ENCODE data around the gene ZBED4. TPM values are rescaled to one million over a fixed set of nuclear protein-coding genes. Genes with fewer than 3 reads are reported as not detected.
A peak's percentile ranks its signal among the peaks of the same experiment; 100 is the strongest.

ZBED4 gene
- total and polyA plus RNA-seq, 10 donors: 2.9 to 23.2 (median 13.9) TPM

DNA sequence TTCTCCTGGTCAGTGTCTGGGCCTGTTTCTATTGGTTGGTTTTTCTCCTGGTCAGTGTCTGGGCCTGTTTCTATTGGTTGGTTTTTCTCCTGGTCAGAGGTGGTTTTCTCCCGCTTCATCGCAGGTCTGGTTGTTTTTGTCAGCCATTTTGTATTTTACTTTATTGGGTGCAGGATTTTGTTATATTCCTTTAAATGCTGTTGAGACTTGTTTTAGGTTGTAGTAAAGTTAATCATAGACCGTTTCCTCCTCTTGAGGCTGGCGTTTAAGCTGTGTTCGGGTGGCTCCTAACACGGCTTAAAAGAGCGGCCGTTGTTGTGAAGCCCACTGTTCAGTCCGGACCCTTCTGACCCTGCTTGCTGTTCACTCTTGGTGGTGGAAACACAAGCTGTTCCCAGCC is 26.2 kb downstream of the ZBED4 start:
- Histone ChIP-seq H3K4me1 (peaks cover 0 to 28% (median 8%) of the 10 kb centered on the region in 6 donors), H3K4me3 (peak overlapping the region in 1 of 8 donors; percentile 11), H3K9me3 (no peaks in the 10 kb centered on the region), H3K27ac (peak overlapping the region in 2 of 8 donors; percentile 39 to 43), H3K36me3 (peaks cover 0 to 49% (median 15%) of the 10 kb centered on the region in 6 donors), H3K27me3 (replicated peaks in 1 of 7) (no peaks in the 10 kb centered on the region)
- no peak for DNase-seq
- intact Hi-C loops (cut with DNase I; ENCODE audit: low total_unique reads): no loop called here
- 91 to 95% (median 93%) methylated on average over 9 of the region's 9 CpGs for WGBS, 5 donors
- TF ChIP-seq POLR2AphosphoS5 (IDR thresholded peaks at IDR 0.05) (no peak), POLR2A (IDR thresholded peaks at IDR 0.05) (no peak)
- TF ChIP-seq, protein P1, sequence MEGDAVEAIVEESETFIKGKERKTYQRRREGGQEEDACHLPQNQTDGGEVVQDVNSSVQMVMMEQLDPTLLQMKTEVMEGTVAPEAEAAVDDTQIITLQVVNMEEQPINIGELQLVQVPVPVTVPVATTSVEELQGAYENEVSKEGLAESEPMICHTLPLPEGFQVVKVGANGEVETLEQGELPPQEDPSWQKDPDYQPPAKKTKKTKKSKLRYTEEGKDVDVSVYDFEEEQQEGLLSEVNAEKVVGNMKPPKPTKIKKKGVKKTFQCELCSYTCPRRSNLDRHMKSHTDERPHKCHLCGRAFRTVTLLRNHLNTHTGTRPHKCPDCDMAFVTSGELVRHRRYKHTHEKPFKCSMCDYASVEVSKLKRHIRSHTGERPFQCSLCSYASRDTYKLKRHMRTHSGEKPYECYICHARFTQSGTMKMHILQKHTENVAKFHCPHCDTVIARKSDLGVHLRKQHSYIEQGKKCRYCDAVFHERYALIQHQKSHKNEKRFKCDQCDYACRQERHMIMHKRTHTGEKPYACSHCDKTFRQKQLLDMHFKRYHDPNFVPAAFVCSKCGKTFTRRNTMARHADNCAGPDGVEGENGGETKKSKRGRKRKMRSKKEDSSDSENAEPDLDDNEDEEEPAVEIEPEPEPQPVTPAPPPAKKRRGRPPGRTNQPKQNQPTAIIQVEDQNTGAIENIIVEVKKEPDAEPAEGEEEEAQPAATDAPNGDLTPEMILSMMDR (IDR thresholded peaks at IDR 0.05 in 8 of 11, conservative IDR thresholded peaks at IDR 0.05 in 3 of 11): no peak

DNA sequence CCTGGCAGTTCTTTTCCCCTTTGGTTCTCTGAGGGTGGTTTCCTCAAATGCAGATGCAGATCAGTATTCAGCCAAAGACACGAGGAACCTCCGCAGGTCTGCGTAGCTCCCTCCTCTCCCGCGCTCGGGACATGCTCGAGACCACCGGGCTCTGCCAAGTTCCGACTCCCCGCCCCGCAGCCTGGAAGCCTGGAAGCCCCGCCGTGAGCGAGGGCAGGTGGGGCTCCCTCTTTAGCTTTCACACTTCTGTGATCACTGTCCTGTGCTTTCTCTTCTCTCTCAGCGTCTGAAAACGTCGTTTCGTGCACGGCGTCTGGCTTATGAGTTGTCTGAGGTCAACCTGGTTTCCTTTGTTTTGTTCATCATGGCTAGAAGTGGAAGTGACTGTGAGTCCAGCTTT is 26.6 kb downstream of the ZBED4 start:
- TF ChIP-seq POLR2AphosphoS5 (IDR thresholded peaks at IDR 0.05): peak in 2 of 3 donors; percentile 20 to 63
- TF ChIP-seq, protein P1 (IDR thresholded peaks at IDR 0.05 in 8 of 11, conservative IDR thresholded peaks at IDR 0.05 in 3 of 11): no peak
- H3K27ac ChIP-seq: peak overlapping the region in 2 of 8 donors; percentile 39 to 43
- peak overlapping the region in 1 of 8 donors; percentile 11 for H3K4me3 ChIP-seq
- intact Hi-C loops (cut with DNase I; ENCODE audit: low total_unique reads): no loop called here
- peak; percentile 73 for DNase-seq
- H3K36me3 ChIP-seq: peaks cover 0 to 53% (median 18%) of the 10 kb centered on the region in 6 donors
- no peaks in the 10 kb centered on the region for H3K27me3 ChIP-seq (replicated peaks in 1 of 7)
- H3K9me3 ChIP-seq: no peaks in the 10 kb centered on the region
- peaks cover 0 to 28% (median 8%) of the 10 kb centered on the region in 6 donors for H3K4me1 ChIP-seq
- whole genome bisulfite sequencing, 5 donors: 50 to 70% (median 59%) methylated on average over 20 of the region's 20 CpGs

DNA sequence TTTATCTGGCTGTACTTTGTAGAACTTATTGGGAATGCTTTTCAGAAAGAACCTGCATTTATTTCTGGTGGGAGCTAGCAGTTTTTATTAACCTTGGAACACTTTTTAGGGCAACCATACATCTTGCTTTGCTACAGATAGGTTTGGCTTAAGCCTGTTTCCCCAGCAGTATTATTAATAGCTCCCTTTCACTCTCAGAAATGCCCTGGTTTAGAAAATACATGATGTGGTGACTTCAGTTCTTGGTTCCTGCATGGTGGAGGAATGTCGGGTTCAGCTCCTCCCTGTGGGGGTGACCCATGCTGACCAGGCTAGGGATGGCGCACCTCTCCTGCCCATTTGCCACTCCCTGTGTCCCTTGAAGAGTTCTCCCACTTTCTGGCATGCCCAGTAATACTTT is 28.2 kb downstream of the ZBED4 start:
- H3K27ac ChIP-seq: no peak overlapping the region
- no peak overlapping the region for H3K4me3 ChIP-seq
- peaks cover 5 to 64% (median 34%) of the 10 kb centered on the region in 6 donors for H3K36me3 ChIP-seq
- H3K4me1 ChIP-seq: peaks cover 0 to 28% (median 8%) of the 10 kb centered on the region in 6 donors
- TF ChIP-seq, protein P1 (IDR thresholded peaks at IDR 0.05 in 8 of 11, conservative IDR thresholded peaks at IDR 0.05 in 3 of 11): no peak
- TF ChIP-seq POLR2A (IDR thresholded peaks at IDR 0.05): no peak
- no peak for TF ChIP-seq POLR2AphosphoS5 (IDR thresholded peaks at IDR 0.05)
- H3K27me3 ChIP-seq (replicated peaks in 1 of 7): no peaks in the 10 kb centered on the region
- DNase-seq: no peak
- 90 to 100% (median 94%) methylated on average over 2 of the region's 2 CpGs for WGBS, 5 donors
- intact Hi-C loops (cut with DNase I; ENCODE audit: low total_unique reads): no loop called here
- no peaks in the 10 kb centered on the region for H3K9me3 ChIP-seq

DNA sequence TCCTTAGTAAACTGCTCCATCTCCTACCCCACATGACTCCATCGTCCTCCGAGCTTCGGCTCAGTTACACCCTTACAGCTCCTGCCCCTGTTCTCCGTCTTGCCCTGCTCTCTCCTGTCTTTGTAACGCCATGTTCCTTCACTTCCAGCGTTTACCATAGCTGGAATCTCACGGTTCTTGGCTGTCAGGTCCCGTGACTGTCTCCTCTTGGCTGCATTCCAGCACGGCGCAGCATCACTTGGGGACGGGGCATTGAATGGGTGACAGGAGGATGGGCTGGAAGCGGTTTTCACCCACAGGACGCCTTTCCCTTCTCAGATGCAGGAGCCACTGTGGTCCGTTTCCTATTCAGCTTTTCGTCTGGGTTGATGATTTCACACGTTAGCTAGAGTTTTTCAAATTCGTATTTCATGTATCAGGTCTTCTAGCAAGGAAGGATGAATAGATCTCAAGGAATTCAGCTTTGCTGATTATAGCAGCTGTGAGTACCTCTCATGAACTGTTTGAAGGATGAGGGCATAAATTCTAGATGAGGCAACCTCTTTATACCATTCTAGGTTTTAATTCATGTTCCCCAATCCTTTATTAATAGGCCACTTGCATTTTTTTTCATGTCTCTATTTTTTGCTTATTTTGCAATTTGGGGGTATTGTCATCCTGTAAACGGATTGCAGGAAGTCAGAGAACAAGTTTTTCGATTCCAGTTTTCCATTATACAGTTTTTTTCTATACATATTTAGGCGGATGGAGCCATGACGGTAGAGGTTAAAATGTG is 29.1 kb downstream of the ZBED4 start:
- TF ChIP-seq POLR2A (IDR thresholded peaks at IDR 0.05): no peak
- TF ChIP-seq, protein P1 (IDR thresholded peaks at IDR 0.05 in 8 of 11, conservative IDR thresholded peaks at IDR 0.05 in 3 of 11): no peak
- TF ChIP-seq POLR2AphosphoS5 (IDR thresholded peaks at IDR 0.05): no peak
- Histone ChIP-seq H3K4me3 (no peak overlapping the region), H3K27ac (no peak overlapping the region), H3K9me3 (no peaks in the 10 kb centered on the region), H3K4me1 (peaks cover 0 to 28% (median 8%) of the 10 kb centered on the region in 6 donors), H3K36me3 (peaks cover 5 to 64% (median 37%) of the 10 kb centered on the region in 6 donors), H3K27me3 (replicated peaks in 1 of 7) (no peaks in the 10 kb centered on the region)
- DNase-seq: no peak
- 82 to 88% (median 86%) methylated on average over 21 of the region's 21 CpGs for WGBS, 5 donors
- intact Hi-C loops (cut with DNase I; ENCODE audit: low total_unique reads): no loop called here

All from spleen (tissue), 11 donors.